ENCODE measurements around the gene WHRN. TPM values are rescaled to one million over a fixed set of nuclear protein-coding genes. Genes with fewer than 3 reads are reported as not detected.

Gene WHRN
- total RNA-seq, 2 experiments from 2014 or later: 0.19 to 2.1 TPM

GRCh38 chr9:114404531-114404930 lies 100.7 kb downstream of the WHRN start:
- POLR2A ChIA-PET: interaction anchor here (0.7 kb wide), 1 partner anchor 385 kb away, joined by 7 read pairs; no protein-coding TSS in a partner anchor
- no peaks in the 10 kb centered on the region for H3K9me2 ChIP-seq (ENCODE audit: insufficient read depth, low read length)
- intact Hi-C loops (cut with micrococcal nuclease; ENCODE audit: unreplicated experiment): loop anchor here (2.0 kb wide), 2 partner anchors 66 to 102 kb away; no protein-coding TSS in a partner anchor
- H3K27ac ChIP-seq (ENCODE audit: low read depth, low read length, poor library complexity, severe bottlenecking): no peak overlapping the region
- no peak overlapping the region for H2AFZ ChIP-seq (ENCODE audit: low read length)
- no peaks in the 10 kb centered on the region for H3K79me2 ChIP-seq (ENCODE audit: insufficient read depth, low read depth, low read length)
- no peaks in the 10 kb centered on the region for H4K20me1 ChIP-seq (ENCODE audit: insufficient read depth, low read length)
- no peak overlapping the region for H3K4me2 ChIP-seq (ENCODE audit: low read length)
- DNase-seq (ENCODE audit: low spot score): no peak
- no peak for TF ChIP-seq CTCF (conservative IDR thresholded peaks at IDR 0.05; ENCODE audit: low read length)
- BruUV-seq (replicated peaks): no TSS peak
- no peaks in the 10 kb centered on the region for H3K9me3 ChIP-seq (ENCODE audit: low read length)
- no peak overlapping the region for H3K4me3 ChIP-seq (ENCODE audit: low read depth, low read length, poor library complexity, severe bottlenecking)
- CTCF ChIA-PET (ENCODE audit: unreplicated experiment): interaction anchor here (0.6 to 1.0 kb wide), 2 partner anchors 14 to 26 kb away, joined by 3 read pairs; no protein-coding TSS in a partner anchor
- no peaks in the 10 kb centered on the region for H3K36me3 ChIP-seq (ENCODE audit: insufficient read depth, low read length)
- H3K4me1 ChIP-seq (ENCODE audit: insufficient read depth, low read length, poor library complexity, severe bottlenecking): peaks cover 8% of the 10 kb centered on the region

GRCh38 chr9:114403153-114403756 lies 102.0 kb downstream of the WHRN start:
- BruUV-seq (replicated peaks): no TSS peak
- Histone ChIP-seq H3K4me1 (ENCODE audit: insufficient read depth, low read length, poor library complexity, severe bottlenecking) (peaks cover 17% of the 10 kb centered on the region), H3K4me2 (ENCODE audit: low read length) (no peak overlapping the region), H3K9me3 (ENCODE audit: low read length) (no peaks in the 10 kb centered on the region), H3K4me3 (ENCODE audit: low read depth, low read length, poor library complexity, severe bottlenecking) (no peak overlapping the region), H2AFZ (ENCODE audit: low read length) (no peak overlapping the region), H4K20me1 (ENCODE audit: insufficient read depth, low read length) (no peaks in the 10 kb centered on the region), H3K36me3 (ENCODE audit: insufficient read depth, low read length) (no peaks in the 10 kb centered on the region), H3K79me2 (ENCODE audit: insufficient read depth, low read depth, low read length) (no peaks in the 10 kb centered on the region), H3K9me2 (ENCODE audit: insufficient read depth, low read length) (no peaks in the 10 kb centered on the region), H3K27ac (ENCODE audit: low read depth, low read length, poor library complexity, severe bottlenecking) (no peak overlapping the region)
- ChIA-PET CTCF (ENCODE audit: unreplicated experiment) (interaction anchor here (1.0 kb wide), 1 partner anchor 13 kb away, joined by 3 read pairs; no protein-coding TSS in a partner anchor), POLR2A (interaction anchor here (0.7 to 1.1 kb wide), 3 partner anchors 13 to 1462 kb away, joined by 3 to 4 read pairs (median 4); no protein-coding TSS in a partner anchor)
- DNase-seq (ENCODE audit: low spot score): no peak
- intact Hi-C loops (cut with micrococcal nuclease; ENCODE audit: unreplicated experiment): no loop called here
- TF ChIP-seq CTCF (conservative IDR thresholded peaks at IDR 0.05; ENCODE audit: low read length) (no peak), EZH2phosphoT487 (IDR thresholded peaks at IDR 0.05; ENCODE audit: borderline replicate concordance, low read depth, low read length) (no peak)

GRCh38 chr9:114401344-114401743 lies 103.9 kb downstream of the WHRN start:
- no peak overlapping the region for H3K4me2 ChIP-seq (ENCODE audit: low read length)
- H3K27ac ChIP-seq (ENCODE audit: low read depth, low read length, poor library complexity, severe bottlenecking): no peak overlapping the region
- no peaks in the 10 kb centered on the region for H3K9me2 ChIP-seq (ENCODE audit: insufficient read depth, low read length)
- no peak overlapping the region for H2AFZ ChIP-seq (ENCODE audit: low read length)
- BruUV-seq (replicated peaks): no TSS peak
- TF ChIP-seq EZH2phosphoT487 (IDR thresholded peaks at IDR 0.05; ENCODE audit: borderline replicate concordance, low read depth, low read length): no peak
- no peak for TF ChIP-seq CTCF (conservative IDR thresholded peaks at IDR 0.05; ENCODE audit: low read length)
- POLR2A ChIA-PET: interaction anchor here (1.0 kb wide), 1 partner anchor 118 kb away, joined by 3 read pairs; no protein-coding TSS in a partner anchor
- no peaks in the 10 kb centered on the region for H3K36me3 ChIP-seq (ENCODE audit: insufficient read depth, low read length)
- H3K4me3 ChIP-seq (ENCODE audit: low read depth, low read length, poor library complexity, severe bottlenecking): no peak overlapping the region
- CTCF ChIA-PET (ENCODE audit: unreplicated experiment): no interaction called here
- no peaks in the 10 kb centered on the region for H4K20me1 ChIP-seq (ENCODE audit: insufficient read depth, low read length)
- peaks cover 24% of the 10 kb centered on the region for H3K4me1 ChIP-seq (ENCODE audit: insufficient read depth, low read length, poor library complexity, severe bottlenecking)
- H3K79me2 ChIP-seq (ENCODE audit: insufficient read depth, low read depth, low read length): peaks cover 12% of the 10 kb centered on the region
- no peaks in the 10 kb centered on the region for H3K9me3 ChIP-seq (ENCODE audit: low read length)
- DNase-seq (ENCODE audit: low spot score): no peak
- intact Hi-C loops (cut with micrococcal nuclease; ENCODE audit: unreplicated experiment): no loop called here

Measured in OCI-LY7 (cell line).